PC-3 (cell line): ENCODE results near the gene SMCO4.

Experiments used
- EZH2 ChIP-seq: fragments of 300-600 bp; sonication (generic); IDR thresholded peaks from one replicate; pipeline ENCODE4 v1.6.1; 2017; ENCODE audit warnings: antibody characterized with exemption, mild to moderate bottlenecking, low read length; ENCODE audit not compliant: unreplicated experiment
- TF ChIP-seq, protein P1 (sequence below): fragments of 300-600 bp; sonication (generic); conservative IDR thresholded peaks from 2 replicates; pipeline ENCODE4 v1.5.1; 2017; ENCODE audit warnings: antibody characterized with exemption, low read depth, mild to moderate bottlenecking, low read length

DNA sequence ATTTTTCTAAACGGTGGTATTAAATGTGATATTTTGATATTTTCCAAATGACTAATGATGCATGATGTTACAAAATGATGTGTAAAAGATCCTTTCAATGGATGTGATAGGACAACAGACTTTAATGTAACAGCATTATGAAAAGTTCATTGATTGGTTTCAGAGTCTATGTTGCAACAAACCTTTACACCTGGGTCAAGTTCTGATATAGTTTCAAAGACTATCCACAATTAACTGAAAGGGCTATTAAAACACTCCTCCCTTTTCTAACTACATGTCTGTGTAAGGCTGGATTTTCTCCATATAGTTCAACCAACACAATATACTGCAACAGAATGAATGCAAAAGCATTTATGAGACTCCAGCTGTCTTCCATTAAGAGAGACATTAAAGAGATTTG is 35.7 kb downstream of the SMCO4 start:
- TF ChIP-seq, protein P1, sequence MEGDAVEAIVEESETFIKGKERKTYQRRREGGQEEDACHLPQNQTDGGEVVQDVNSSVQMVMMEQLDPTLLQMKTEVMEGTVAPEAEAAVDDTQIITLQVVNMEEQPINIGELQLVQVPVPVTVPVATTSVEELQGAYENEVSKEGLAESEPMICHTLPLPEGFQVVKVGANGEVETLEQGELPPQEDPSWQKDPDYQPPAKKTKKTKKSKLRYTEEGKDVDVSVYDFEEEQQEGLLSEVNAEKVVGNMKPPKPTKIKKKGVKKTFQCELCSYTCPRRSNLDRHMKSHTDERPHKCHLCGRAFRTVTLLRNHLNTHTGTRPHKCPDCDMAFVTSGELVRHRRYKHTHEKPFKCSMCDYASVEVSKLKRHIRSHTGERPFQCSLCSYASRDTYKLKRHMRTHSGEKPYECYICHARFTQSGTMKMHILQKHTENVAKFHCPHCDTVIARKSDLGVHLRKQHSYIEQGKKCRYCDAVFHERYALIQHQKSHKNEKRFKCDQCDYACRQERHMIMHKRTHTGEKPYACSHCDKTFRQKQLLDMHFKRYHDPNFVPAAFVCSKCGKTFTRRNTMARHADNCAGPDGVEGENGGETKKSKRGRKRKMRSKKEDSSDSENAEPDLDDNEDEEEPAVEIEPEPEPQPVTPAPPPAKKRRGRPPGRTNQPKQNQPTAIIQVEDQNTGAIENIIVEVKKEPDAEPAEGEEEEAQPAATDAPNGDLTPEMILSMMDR = no peak
- no peak for TF ChIP-seq EZH2
